ENCODE results near the gene ZBTB42.
A peak's percentile ranks its signal among the peaks of the same experiment; 100 is the strongest.

ZBTB42 gene

GRCh38 chr14:104800771-104801519 is at the start of gene ZBTB42:
Gene ZBTB42 (plus strand): TSS chr14:104801101. CDS start chr14:104801198, 97 bp downstream.
- peak; percentile 70 for DNase-seq

GRCh38 chr14:104751539-104752422 is 49.1 kb upstream of the ZBTB42 start:
- peak; percentile 26 for DNase-seq

GRCh38 chr14:104752423-104752734 is 48.5 kb upstream of the ZBTB42 start:
- DNase-seq, result no peak

GRCh38 chr14:104752735-104753527 is 48.0 kb upstream of the ZBTB42 start, which contains the start of gene SIVA1:
Gene SIVA1 (plus strand): TSS chr14:104753147. CDS start chr14:104753202, 55 bp downstream.
- peak; percentile 100 for DNase-seq

- no peak for DNase-seq
Observed at GRCh38 chr14:104753528-104754212, 47.2 kb upstream of the ZBTB42 start.

- DNase-seq, result no peak
Observed at GRCh38 chr14:104754213-104754851, 46.6 kb upstream of the ZBTB42 start.

GRCh38 chr14:104755621-104756020 is 45.3 kb upstream of the ZBTB42 start:
- DNase-seq, result no peak

GRCh38 chr14:104756477-104757237 is 44.2 kb upstream of the ZBTB42 start:
- no peak for DNase-seq

- DNase-seq, result no peak
Observed at GRCh38 chr14:104757238-104757585, 43.7 kb upstream of the ZBTB42 start.

- no peak for DNase-seq
Observed at GRCh38 chr14:104757681-104758392, 43.1 kb upstream of the ZBTB42 start.

- no peak for DNase-seq
Observed at GRCh38 chr14:104758981-104759969, 41.6 kb upstream of the ZBTB42 start.

GRCh38 chr14:104765517-104765916 is 35.4 kb upstream of the ZBTB42 start:
- DNase-seq, result no peak

GRCh38 chr14:104766256-104766862 is 34.5 kb upstream of the ZBTB42 start:
- no peak for DNase-seq

GRCh38 chr14:104766863-104767633 is 33.9 kb upstream of the ZBTB42 start:
- DNase-seq, result no peak

- DNase-seq, result no peak
Observed at GRCh38 chr14:104767634-104767918, 33.3 kb upstream of the ZBTB42 start.

- DNase-seq, result peak; percentile 94
Observed at GRCh38 chr14:104768437-104769323, 32.2 kb upstream of the ZBTB42 start.
